B cell (primary cell): ENCODE data around the gene WDR54. TPM values are rescaled to one million over a fixed set of nuclear protein-coding genes. Genes with fewer than 3 reads are reported as not detected.

Experiments used
- ATAC-seq: fragments of 200-7000 bp; cut with Tn5 transposase; one replicate; pipeline ENCODE4 v1.10.0; 2021; ENCODE audit warnings: low read depth, mild to moderate bottlenecking, moderate number of reproducible peaks, moderate library complexity
- CTCF ChIA-PET: fragments of 350-600 bp; sonication (Branson Sonifier 250); formaldehyde crosslinking; loops from one replicate; lab custom pipeline; 2021; ENCODE audit warnings: antibody characterized with exemption, inconsistent platforms; lab: Charles Lee
- POLR2A ChIA-PET: fragments of 350-600 bp; sonication (Branson Sonifier 250); formaldehyde crosslinking; loops from one replicate; lab custom pipeline; 2021; ENCODE audit warnings: antibody characterized with exemption; lab: Charles Lee
- DNase-seq: peaks from one replicate; pipeline ENCODE4 v3.0.0; 2013
- H2AFZ ChIP-seq: 2 replicates; pipeline ENCODE4 v1.6.1; 2012; ENCODE audit warnings: mild to moderate bottlenecking, low read depth, low read length; ENCODE audit not compliant: insufficient read depth, poor library complexity, severe bottlenecking
- H3K27ac ChIP-seq, 2 donors: 1 replicate in 1 of 2; 2 replicates in 1 of 2; pipeline ENCODE4 v1.5.1; 2012 to 2013; ENCODE audit warnings: low read length in 2 of 2, mild to moderate bottlenecking in 2 of 2, moderate library complexity in 1 of 2
- H3K27me3 ChIP-seq, 4 experiments: fragments of 200-600 bp in 1 of 4; sonication (generic) in 1 of 4; replicated peaks in 1 of 4; 1 replicate in 2 of 4; 2 replicates in 2 of 4; pipeline versions ENCODE4 v1.6.1 to v1.7.0; 2013 to 2016; ENCODE audit warnings: low read length in 3 of 4, mild to moderate bottlenecking in 2 of 4, mixed read lengths in 1 of 4, moderate library complexity in 1 of 4; ENCODE audit not compliant: insufficient read depth in 4 of 4, control insufficient read depth in 3 of 4; ENCODE audit errors: control extremely low read depth in 1 of 4
- H3K36me3 ChIP-seq, 2 experiments: replicated peaks in 1 of 2; 1 replicate in 1 of 2; 2 replicates in 1 of 2; pipeline versions ENCODE4 v1.6.1 to v1.7.1; 2013; ENCODE audit warnings: low read length in 1 of 2; ENCODE audit not compliant: insufficient read depth in 2 of 2, control insufficient read depth in 1 of 2; ENCODE audit errors: control extremely low read depth in 1 of 2, extremely low read depth in 1 of 2
- H3K4me1 ChIP-seq, 2 donors: fragments of 200-600 bp in 1 of 2; sonication (generic) in 1 of 2; 1 replicate in 1 of 2; 2 replicates in 1 of 2; pipeline versions ENCODE4 v1.5.1 to v1.6.1; 2013 to 2017; ENCODE audit warnings: low read length in 2 of 2; ENCODE audit not compliant: control insufficient read depth in 2 of 2, insufficient read depth in 2 of 2
- H3K4me2 ChIP-seq: replicated peaks from 2 replicates; pipeline ENCODE3; 2012; ENCODE audit warnings: mild to moderate bottlenecking, low read depth, low read length; ENCODE audit not compliant: poor library complexity, severe bottlenecking
- H3K4me3 ChIP-seq, 5 experiments: fragments of 200-600 bp in 1 of 5; sonication (generic) in 1 of 5; 1 replicate in 3 of 5; 2 replicates in 2 of 5; pipeline versions ENCODE4 v1.5.1 to v1.7.0; 2011 to 2016; ENCODE audit warnings: low read length in 4 of 5, mild to moderate bottlenecking in 4 of 5, low read depth in 2 of 5, control low read depth in 1 of 5, moderate library complexity in 1 of 5; ENCODE audit not compliant: insufficient read depth in 1 of 5; ENCODE audit errors: control extremely low read depth in 1 of 5, extremely low read depth in 1 of 5
- H3K79me2 ChIP-seq: fragments of 200-600 bp; sonication (generic); one replicate; pipeline ENCODE4 v1.6.0; 2016; ENCODE audit warnings: low read length; ENCODE audit not compliant: control insufficient read depth, insufficient read depth
- H3K9ac ChIP-seq: fragments of 200-600 bp; sonication (generic); 2 replicates; pipeline ENCODE4 v1.6.1; 2017; ENCODE audit warnings: mild to moderate bottlenecking, low read length, moderate library complexity
- H3K9me3 ChIP-seq, 3 donors: one replicate each; pipeline versions ENCODE4 v1.6.1 to v1.7.1; 2013; ENCODE audit warnings: low read length in 2 of 3; ENCODE audit not compliant: control insufficient read depth in 2 of 3, insufficient read depth in 1 of 3; ENCODE audit errors: control extremely low read depth in 1 of 3
- H4K20me1 ChIP-seq: 2 replicates; pipeline ENCODE4 v1.6.0; 2012; ENCODE audit warnings: mild to moderate bottlenecking, low read length; ENCODE audit not compliant: insufficient read depth, control insufficient read depth, poor library complexity, severe bottlenecking
- H3K27ac Mint-ChIP-seq: one replicate; pipeline ENCODE4 v1.8.0; 2021; ENCODE audit warnings: mixed read lengths
- H3K27me3 Mint-ChIP-seq: one replicate; pipeline ENCODE4 v1.8.0; 2021; ENCODE audit warnings: mixed read lengths
- H3K4me1 Mint-ChIP-seq: one replicate; pipeline ENCODE4 v1.8.0; 2021; ENCODE audit warnings: mixed read lengths
- H3K4me3 Mint-ChIP-seq: one replicate; pipeline ENCODE4 v1.8.0; 2021; ENCODE audit warnings: mixed read lengths
- H3K9me3 Mint-ChIP-seq: one replicate; pipeline ENCODE4 v1.8.0; 2022; ENCODE audit warnings: mixed read lengths; ENCODE audit not compliant: insufficient read depth
- EZH2 ChIP-seq: IDR thresholded peaks from 2 replicates; pipeline ENCODE4 v1.6.1; 2012; ENCODE audit warnings: borderline replicate concordance, low read depth, mild to moderate bottlenecking, moderate library complexity, low read length; ENCODE audit not compliant: insufficient read depth, poor library complexity, severe bottlenecking
- WGBS: methylation state at CpG from one replicate; pipeline ENCODE4 v1.1.5; 2013; ENCODE audit warnings: missing lambda C conversion rate; ENCODE audit not compliant: insufficient coverage; 5-methylcytosine and 5-hydroxymethylcytosine counted together
- intact Hi-C: fragments of 100-400 bp; cut with micrococcal nuclease; formaldehyde crosslinking; loops from one replicate; pipeline ENCODE4 v1.10.0; 2022
- polyA plus RNA-seq: library from polyadenylated mRNA; depleted of rRNA; stranded (reverse); fragments of >200 nt; gene quantifications from 2 replicates; pipeline ENCODE4 v1.2.3, GENCODE V29; 2012
- total RNA-seq, 2 donors: library from RNA; stranded (reverse); fragments of 120-200 nt in 1 of 2; gene quantifications; 1 replicate in 1 of 2; 2 replicates in 1 of 2; pipeline versions ENCODE4 v1.2.3 to v1.2.4, GENCODE V29; 2013 to 2022
- TF ChIP-seq, protein P1 (sequence below): fragments of 200-600 bp; IDR thresholded peaks from one replicate; pipeline ENCODE4 v1.8.0; 2022; ENCODE audit warnings: antibody characterized with exemption, mild to moderate bottlenecking

WDR54 gene
- total and polyA plus RNA-seq, 2 donors (not counting 1 experiment from before 2014, with no cell fraction given), result 42.2 to 52.8 TPM

DNA sequence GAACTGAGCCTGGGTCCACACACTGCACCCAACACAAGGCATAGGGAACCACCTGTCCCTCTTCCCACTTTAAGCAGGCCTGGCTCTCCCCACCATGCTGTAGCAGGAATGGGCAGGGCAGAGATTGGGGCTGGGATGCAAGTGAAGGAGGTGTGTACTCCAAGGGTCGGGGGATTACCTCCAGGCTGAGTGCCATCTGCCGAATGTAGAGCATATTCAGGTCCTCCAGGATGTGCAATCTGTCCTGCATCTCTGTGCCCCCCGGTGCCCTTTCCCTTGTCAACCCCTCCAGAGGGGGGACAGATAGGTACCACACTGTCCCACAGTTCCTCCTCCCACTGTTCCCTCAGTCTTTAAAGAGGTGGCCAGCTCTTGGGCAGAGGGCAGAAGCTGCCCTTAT, 17.8 kb downstream of the WDR54 start:
- peaks cover 0 to 9% (median 0%) of the 10 kb centered on the region in 3 donors for H3K9me3 ChIP-seq
- H4K20me1 ChIP-seq, result no peaks in the 10 kb centered on the region
- Mint-ChIP-seq H3K27ac (no peak overlapping the region), H3K4me1 (peaks cover 48% of the 10 kb centered on the region), H3K27me3 (peaks cover 14% of the 10 kb centered on the region), H3K4me3 (peak overlapping the region; percentile 83), H3K9me3 (no peaks in the 10 kb centered on the region)
- no peaks in the 10 kb centered on the region for H3K79me2 ChIP-seq
- no peak overlapping the region for H3K27ac ChIP-seq
- ATAC-seq (no peak), DNase-seq (no peak)
- peak overlapping the region; percentile 72 for H2AFZ ChIP-seq
- POLR2A ChIA-PET, result interaction anchor here (1.4 kb wide), 1 partner anchor 19 kb away, joined by 7 read pairs; the partner anchor contains the start of gene WBP1
- H3K4me3 ChIP-seq, result peak overlapping the region in 2 of 5 experiments; percentile 33 to 55
- H3K9ac ChIP-seq, result no peak overlapping the region
- peaks cover 0 to 39% (median 12%) of the 10 kb centered on the region in 4 experiments for H3K27me3 ChIP-seq
- H3K4me1 ChIP-seq, result peaks cover 36 to 46% of the 10 kb centered on the region in 2 donors
- intact Hi-C loops, result no loop called here
- H3K36me3 ChIP-seq, result no peaks in the 10 kb centered on the region
- CTCF ChIA-PET, result interaction anchor here (0.9 to 1.3 kb wide), 3 partner anchors 14 to 48 kb away, joined by 3 read pairs; no protein-coding TSS in a partner anchor
- WGBS, result 44% methylated on average over 3 of the region's 3 CpGs
- no peak for TF ChIP-seq EZH2
- TF ChIP-seq, protein P1, sequence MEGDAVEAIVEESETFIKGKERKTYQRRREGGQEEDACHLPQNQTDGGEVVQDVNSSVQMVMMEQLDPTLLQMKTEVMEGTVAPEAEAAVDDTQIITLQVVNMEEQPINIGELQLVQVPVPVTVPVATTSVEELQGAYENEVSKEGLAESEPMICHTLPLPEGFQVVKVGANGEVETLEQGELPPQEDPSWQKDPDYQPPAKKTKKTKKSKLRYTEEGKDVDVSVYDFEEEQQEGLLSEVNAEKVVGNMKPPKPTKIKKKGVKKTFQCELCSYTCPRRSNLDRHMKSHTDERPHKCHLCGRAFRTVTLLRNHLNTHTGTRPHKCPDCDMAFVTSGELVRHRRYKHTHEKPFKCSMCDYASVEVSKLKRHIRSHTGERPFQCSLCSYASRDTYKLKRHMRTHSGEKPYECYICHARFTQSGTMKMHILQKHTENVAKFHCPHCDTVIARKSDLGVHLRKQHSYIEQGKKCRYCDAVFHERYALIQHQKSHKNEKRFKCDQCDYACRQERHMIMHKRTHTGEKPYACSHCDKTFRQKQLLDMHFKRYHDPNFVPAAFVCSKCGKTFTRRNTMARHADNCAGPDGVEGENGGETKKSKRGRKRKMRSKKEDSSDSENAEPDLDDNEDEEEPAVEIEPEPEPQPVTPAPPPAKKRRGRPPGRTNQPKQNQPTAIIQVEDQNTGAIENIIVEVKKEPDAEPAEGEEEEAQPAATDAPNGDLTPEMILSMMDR, result no peak
- H3K4me2 ChIP-seq, result peak overlapping the region; percentile 95

DNA sequence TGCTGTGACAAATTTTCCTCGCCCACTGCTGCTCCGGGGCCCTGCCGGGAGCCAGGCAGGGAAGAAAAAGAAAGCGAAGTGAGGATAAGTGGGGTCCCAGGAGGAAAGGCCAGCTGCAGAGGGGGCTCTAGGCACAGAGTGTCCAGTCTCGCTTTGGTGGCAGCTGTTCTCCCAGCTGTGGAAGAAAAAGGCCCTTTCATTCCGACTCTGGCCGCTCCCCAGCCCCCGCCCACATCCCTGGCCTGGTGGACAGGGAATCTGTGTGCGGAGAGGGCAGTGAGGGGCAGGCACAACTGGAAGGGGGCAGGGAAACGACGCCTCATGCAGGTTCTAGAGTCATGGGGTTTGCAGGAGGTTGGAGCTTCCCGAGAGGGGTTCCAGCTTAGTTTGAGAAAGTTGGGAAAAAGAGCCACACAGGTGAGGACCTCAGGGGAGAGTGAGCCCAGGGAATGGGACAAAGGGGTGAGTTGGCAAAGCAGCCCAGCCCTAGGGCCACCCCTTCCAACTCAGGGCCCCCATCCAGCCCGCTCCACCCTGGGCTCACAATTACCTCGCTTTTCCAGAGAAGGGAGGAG, 18.4 kb downstream of the WDR54 start:
- Histone ChIP-seq H2AFZ (peak overlapping the region; percentile 72), H3K4me3 (peak overlapping the region; percentile 14 to 55 (median 49)), H3K9ac (peak overlapping the region; percentile 60), H3K4me2 (peak overlapping the region; percentile 95), H4K20me1 (no peaks in the 10 kb centered on the region), H3K27me3 (peaks cover 0 to 43% (median 13%) of the 10 kb centered on the region in 4 experiments), H3K27ac (no peak overlapping the region), H3K4me1 (peaks cover 36 to 46% of the 10 kb centered on the region in 2 donors), H3K79me2 (no peaks in the 10 kb centered on the region), H3K36me3 (no peaks in the 10 kb centered on the region), H3K9me3 (peaks cover 0 to 9% (median 0%) of the 10 kb centered on the region in 3 donors)
- DNase-seq, result no peak
- intact Hi-C loops, result loop anchor here (1.0 kb wide), 2 partner anchors 14 to 19 kb away; partner anchors contain the start of genes C2orf81 and WDR54
- Mint-ChIP-seq H3K4me1 (peaks cover 48% of the 10 kb centered on the region), H3K4me3 (peak overlapping the region; percentile 83), H3K9me3 (no peaks in the 10 kb centered on the region), H3K27ac (peak overlapping the region; percentile 67), H3K27me3 (peaks cover 16% of the 10 kb centered on the region)
- no peak for ATAC-seq
- ChIA-PET POLR2A (interaction anchor here (0.5 to 1.4 kb wide), 4 partner anchors 15 to 258 kb away, joined by 3 to 7 read pairs (median 4); partner anchors contain the start of genes C2orf81, INO80B, WBP1 and WDR54), CTCF (interaction anchor here (0.7 to 1.3 kb wide), 8 partner anchors 13 to 92 kb away, joined by 3 to 7 read pairs (median 3); no protein-coding TSS in a partner anchor)
- TF ChIP-seq, protein P1, result no peak
- TF ChIP-seq EZH2, result no peak
- WGBS, result 33% methylated on average over 13 of the region's 14 CpGs
